ENCODE measurements around the gene NRDC.

GRCh38 chr1:51897699-51898031 lies 19.1 kb upstream of the NRDC start:
- TF ChIP-seq CTCF (IDR thresholded peaks at IDR 0.05) (no peak), POLR2A (IDR thresholded peaks at IDR 0.05; ENCODE audit: low read depth) (no peak), POLR2AphosphoS5 (IDR thresholded peaks at IDR 0.05) (no peak), EP300 (IDR thresholded peaks at IDR 0.05) (no peak)
